Measurements from ENCODE around the gene PMVK.
"Not testable (repeated sequence)": the region's sequence is repeated elsewhere in the genome, so short reads cannot be mapped to it uniquely, and the experiment has no call there.

The PMVK gene

DNA sequence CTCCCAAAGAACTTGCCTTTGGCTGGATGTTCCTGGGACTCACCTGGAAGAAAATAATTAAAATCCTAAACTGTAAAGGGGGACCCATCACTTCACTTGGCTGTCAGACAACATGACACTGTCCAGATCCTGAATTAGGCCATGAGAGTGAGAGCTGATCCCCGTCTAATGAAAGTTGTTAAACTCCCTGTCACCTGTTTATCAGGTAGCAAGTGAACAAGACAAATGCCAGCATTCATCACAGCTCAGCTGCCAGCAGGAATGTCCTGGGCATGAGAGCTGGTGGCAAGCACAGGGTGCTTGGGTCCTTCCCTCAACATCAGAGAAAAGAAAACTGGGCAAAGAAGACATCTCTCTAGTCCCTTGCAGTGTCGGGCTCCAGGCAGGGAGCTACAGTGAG is 23.8 kb downstream of the PMVK start:
- DNase-seq = no peak

DNA sequence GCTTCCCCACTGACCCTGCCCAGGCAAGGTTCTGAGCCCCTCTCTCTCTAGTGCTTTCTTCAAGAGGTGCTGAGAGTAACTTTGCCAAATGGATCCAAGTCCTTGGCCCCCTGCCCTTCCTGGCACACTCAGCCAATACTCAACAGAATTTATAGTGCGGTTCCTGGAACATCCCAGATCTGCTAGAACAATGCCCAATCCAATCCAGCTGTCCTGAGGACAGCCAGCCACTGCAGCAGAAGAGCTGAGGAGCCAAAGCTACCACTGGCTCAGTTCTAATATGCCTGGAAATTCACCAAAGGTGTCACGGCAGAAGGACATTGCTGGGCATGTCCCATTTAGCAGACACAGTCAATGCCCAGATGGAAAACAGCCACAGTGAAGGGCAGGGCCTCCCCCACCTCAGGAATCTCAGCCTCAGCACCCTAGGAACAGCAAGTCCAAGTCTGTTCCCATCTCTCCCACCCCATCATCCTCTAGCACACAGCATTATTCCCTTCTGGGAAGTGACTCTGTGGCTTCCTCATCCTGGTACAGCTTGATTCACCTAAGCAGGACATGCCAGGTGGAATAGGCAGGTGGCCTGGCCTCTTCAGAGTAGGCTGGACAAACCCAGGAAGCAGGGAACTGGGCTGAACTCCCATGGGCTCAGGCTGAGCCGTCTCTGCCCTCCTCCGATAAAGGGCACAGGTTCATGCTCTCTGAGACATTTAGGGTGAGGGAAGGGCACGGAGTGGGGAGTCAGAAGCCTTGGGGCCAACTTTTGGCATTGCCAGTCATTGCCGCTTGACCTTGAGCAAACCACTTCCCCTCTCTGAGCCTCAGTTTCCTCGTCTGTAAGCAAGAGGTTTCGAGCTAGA is 24.6 kb downstream of the PMVK start:
- no peak for DNase-seq

DNA sequence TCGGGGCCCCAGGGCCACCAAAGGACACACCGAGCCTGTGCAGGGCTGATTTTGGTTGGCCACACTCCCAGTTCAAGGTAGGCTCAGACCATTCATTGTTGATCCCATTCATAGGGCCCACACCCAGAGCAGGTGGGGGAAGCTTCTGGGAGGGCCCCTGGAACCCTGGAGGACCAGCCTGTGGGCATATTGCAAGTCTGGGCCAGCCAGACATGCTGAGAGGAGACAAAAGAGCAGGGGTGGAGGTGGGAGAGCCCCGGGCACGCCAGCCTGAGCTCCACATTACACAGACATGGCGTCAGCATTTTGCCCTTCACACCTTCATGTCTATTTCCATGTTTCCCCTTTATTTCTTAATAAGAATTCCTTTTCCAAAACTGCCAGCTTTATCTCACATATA is 25.7 kb downstream of the PMVK start:
- no peak for DNase-seq

DNA sequence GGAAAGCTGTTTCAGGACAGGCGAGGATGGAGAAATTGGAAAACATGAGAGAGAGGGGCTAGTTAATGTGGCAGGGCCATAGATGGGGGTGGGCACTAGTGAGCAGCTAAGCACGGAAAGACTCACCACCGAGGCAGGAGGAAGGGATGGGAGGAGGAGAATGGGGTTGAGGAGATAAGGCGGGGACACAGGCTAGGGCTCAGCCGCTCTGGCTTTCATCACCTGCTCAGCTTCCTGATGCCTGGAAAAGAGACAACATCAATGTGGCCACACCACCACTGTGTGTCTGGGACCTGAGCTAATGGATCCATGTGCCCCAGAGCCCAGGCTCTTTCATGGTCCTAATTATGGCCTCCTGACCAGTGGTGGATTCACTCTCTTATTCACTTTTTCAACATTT is 27.6 kb downstream of the PMVK start:
- DNase-seq = no peak

DNA sequence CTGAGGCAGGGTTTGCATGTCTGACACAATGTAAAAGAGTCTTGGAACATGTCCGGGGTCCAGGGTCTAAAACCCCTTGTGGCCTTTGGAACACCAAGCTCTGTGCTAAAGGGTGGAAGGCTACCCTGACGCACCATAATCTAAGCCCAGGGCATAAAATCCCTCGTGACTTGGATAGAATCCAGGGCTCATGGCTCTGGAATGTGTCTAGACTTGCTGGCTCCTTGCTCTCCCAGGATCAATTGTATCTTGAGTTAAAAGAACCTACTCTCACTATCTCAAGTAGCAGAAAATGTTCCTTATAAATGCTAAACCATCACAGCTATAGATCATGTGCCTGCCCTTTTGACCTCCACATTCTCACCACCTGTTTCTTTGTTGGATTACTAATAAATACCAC is 28.4 kb downstream of the PMVK start:
- not testable (repeated sequence) for DNase-seq

DNA sequence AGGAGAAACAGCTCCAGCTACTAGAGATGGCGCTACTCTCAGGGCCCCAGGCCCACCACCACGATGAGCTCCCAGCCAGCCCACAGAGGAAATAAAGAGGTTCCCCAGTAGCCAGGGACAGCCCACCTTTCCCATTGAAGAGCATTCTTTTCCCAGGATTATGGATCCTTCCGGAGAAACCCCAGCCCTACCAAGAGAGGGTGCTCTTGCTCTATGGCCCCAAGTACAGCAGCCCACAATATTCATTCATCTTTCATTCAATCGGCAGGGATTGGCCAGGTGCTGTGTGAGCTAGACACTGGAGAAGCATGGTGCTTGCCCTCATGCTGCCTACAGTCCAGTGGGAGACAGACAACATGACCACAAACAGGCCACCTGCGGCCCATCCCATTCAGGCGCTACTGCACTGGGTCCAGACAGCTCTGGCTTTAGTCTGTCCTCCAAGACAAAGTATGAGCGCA is 29.9 kb downstream of the PMVK start:
- DNase-seq = peak; percentile 10

DNA sequence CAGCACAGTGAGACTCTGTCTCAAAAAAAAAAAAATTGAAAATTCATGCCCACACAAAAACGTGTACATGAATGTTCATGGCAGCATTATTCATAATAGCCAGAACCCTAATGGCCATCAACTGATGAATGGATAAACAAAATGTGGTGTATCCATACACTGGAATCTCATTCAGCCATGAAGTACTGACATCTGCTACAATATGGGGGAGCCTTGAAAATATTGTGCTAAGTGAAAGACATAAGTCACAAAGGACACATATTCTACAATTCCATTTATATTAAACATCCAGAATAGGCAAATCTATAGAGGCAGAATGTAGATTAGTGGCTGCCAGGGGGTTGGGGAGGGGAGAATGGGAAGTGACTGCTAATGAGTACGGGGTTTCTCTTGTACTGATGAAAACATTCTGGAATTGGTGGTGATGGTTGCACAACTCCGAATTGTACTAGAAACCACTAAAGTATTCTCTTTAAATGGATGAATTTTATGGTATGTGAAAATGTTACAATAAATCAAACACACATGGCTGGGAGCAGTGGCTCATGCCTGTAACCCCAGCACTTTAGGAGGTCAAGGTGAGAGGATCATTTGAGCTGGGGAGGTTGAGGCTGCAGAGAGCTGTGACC is 33.5 kb downstream of the PMVK start:
- DNase-seq = peak; percentile 32

DNA sequence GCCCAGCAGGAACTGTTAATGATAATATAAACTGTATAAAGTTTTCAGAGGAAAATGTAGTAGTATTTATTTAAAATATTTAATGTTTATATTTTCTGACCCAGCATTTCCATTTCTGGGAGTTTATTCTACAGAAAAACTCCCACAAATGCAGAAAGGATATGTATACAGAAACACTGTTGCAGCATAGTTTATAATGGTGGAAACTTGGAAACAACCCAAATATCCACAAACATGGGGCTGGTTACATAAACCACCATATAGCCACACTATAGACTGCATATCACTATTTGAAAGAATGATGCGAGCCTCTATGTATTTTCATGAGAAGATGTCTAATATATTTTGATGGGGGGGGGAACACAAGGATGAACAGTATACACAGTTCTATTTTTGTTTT is 34.9 kb downstream of the PMVK start:
- DNase-seq = no peak

DNA sequence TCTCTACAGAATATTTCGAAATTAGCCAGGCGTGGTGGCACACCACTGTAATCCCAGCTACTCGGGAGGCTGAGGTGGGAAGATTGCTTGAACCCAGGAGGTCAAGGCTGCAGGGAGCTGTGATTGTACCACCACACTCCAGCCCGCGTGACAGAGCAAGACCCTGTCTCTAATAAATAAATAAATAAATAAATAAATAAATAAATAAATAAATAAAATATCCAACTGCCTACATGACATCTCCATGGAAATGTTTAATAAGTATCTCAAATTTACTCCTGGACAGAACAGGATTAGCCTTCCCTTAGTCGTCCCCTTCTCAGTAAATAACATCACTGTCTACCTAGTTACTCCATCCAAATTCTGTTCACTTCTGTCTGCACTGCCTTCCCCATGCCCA is 37.5 kb downstream of the PMVK start:
- no peak for DNase-seq

DNA sequence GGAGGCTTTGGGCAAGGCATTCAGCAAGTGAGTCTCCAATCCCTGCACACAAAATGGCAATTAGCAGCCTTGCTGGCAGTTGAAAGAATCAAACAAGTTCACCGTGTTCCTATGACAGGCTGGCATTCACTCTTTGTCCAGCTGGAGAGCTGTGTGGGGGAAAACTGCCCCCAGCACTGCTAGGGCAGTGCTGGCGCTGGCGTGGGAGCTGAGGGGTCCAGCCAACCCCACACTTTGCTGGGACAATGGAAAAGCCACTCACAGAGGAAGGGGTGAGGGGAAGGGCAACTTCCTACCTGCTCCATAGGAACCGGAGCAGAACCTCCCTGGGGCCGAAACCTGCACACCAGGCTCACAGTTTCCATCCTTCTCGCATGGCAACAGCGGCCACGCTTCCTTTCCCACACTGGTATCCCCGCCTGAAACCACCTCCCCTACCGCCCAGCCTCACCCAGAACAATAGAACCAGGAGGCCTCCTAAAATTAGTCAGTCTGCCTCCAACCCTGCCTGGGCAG is 39.7 kb downstream of the PMVK start:
- DNase-seq = no peak

DNA sequence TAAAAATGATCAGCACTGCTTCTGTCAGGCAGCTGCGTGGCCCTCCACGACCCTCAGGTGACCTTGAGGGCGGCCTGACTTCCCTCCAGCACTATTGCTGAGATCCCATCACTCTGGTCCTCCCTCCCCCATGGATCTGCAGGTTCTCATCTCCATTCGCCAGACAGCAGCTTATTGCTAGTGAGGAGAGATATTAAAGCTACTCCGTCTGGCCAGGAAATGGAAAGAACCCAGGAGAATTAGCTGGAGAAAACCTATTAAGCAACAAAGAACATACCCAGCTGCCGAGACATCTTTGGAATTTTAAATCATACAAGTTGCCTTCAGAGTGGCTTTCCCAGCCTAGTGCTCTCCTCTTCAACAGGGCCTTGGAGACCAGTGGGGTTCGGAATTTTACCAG is 40.7 kb downstream of the PMVK start:
- peak; percentile 13 for DNase-seq

DNA sequence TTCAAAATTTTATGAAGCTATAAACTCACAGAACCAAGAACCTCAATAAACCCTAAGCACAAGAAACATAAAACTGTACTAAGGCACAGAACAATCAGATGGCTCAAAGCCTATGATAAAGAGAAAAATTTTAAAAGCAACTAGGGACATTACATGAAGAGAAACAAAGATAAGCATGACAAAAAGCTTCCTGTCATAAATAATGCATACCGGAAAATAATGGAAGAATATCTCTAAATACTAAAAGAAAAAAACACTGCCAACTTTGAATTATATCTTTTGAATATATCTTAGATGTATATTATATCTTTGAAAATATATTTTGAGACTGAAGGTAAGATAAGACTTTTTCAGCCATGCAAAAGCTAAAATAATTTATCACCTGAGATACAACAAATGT is 45.1 kb downstream of the PMVK start:
- no peak for DNase-seq

DNA sequence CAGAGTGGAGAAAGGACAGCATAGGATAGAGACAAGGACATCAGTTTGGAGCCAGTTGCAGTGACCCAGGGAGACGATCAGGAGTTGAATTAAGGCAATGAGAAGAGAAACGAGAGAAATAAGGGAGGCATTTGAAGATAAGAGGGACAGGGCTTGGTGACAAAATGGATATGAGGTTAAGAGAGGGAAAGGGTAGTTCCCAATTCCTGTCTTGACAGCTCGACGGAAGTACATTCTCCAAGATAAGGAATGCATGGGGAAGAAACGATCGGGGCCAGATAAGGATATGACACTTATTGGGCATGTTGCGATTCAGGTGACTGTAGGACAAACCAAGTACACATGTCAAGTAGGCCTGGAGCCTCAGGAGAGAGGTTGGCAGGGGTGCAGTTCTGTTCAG is 47.8 kb downstream of the PMVK start:
- DNase-seq = no peak

DNA sequence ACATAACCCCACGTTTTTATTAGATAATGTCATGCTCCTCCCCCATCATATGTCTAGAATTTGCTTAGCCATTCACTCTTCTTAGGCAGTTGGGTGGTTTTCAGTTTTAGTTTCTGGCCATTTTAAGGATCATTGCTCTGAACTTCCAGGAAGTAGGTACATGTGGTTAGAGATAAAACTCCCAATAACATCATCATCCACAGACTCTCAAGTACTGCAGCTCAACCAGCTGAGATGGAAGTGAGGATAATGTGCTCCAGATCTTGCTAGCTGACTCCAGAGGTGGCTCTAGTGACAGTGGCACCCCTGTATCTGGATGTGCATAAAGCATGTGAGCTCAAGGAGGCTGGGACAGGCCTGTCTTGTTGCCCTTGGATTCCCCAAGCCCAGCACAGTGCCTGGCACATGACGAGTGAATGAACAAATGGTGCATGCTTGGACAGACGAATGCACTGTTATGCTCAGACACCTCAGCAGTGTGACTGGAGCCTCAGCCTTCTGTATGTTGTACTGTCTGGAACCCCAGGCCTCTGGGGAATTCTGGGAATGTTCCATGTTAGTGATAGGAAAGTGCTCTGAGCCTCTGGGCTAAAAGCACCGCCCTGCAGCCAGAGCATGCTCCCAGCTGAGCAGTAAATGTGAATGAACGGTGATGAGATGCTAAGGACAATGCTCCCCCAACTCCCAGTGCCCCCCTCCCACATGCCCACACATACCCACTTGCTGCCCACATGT is 50.1 kb downstream of the PMVK start:
- DNase-seq = no peak

DNA sequence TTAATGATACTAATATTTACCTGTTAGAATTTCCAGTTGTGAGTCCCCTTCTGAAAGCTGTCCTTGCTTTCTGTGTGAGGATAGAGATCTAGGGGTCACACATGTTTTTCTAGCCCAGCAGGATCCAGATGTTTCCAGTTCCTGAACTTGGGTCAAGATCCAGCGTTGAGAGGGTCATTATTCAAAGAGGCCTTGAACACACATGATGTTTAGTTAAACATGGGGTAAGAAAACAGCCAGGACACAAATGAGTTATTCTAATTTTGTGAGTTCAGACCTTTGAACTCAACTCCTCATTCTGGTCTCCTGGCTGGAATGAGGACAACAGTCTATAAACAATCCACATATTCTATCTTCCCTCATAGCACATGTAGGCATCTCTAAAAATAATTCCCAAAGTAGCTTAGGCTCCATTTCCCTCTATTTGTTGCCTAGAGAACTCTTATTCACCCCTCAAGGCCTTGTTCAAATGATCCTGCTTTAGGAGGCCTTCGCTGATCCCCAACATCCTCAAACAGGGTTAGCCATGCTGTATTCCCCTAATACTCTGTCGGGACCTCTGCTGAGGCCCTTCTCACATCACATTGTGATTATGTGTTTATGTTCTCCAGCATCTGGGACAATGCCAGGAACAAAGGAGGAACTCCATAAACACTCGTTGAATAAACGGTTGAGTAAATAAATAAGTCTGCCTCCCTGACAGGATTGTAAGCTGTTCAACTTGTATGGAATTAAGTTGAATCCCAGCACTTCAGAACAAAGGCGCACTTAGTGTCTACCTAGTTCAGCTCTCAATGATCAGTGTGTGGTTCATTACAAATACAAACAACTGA is 51.4 kb downstream of the PMVK start:
- no peak for DNase-seq

DNA sequence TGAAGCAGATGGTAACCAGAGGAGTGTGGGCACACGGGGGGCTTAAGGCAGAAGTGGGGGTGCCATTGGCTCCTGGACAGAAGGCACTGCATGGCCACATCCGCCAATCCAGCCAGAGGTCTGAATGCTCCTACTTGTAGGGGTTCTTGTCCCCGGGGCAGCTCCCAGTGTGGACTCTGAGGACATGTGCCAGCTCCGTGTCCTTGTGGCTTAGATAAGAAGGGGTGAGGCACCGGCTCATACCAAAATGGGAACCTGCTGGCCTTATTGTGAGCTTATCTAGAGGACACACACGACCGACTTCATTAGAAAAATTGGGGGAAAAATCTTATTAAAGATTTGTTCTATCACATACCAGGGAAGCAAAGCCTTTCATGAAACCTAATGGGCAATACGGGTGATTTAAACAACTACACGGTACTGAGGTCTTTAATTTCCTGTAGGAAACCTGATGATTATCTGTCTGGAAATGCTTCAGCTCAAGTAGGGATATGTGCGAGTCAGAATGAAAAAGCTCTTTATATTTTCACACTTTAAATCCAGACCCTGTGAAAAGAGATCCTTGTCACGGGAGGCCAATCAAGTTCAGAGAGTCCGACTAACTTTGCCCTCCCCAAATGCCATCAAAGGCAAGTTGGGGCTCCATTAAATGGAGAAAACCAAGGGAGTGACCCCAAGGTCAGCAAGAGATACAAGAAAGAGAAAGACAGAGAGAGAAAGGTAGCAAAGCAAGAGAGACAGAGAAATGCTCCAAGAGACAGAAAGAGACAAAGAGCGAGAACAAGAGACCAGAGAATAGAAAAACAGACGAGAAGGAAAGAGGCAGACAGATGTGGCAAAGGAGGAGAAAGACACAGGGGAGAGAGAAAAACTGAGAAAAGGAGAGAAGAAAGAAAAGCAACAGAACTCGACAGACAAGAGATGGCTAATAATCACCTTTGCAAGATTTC is 52.3 kb downstream of the PMVK start:
- DNase-seq = no peak

DNA sequence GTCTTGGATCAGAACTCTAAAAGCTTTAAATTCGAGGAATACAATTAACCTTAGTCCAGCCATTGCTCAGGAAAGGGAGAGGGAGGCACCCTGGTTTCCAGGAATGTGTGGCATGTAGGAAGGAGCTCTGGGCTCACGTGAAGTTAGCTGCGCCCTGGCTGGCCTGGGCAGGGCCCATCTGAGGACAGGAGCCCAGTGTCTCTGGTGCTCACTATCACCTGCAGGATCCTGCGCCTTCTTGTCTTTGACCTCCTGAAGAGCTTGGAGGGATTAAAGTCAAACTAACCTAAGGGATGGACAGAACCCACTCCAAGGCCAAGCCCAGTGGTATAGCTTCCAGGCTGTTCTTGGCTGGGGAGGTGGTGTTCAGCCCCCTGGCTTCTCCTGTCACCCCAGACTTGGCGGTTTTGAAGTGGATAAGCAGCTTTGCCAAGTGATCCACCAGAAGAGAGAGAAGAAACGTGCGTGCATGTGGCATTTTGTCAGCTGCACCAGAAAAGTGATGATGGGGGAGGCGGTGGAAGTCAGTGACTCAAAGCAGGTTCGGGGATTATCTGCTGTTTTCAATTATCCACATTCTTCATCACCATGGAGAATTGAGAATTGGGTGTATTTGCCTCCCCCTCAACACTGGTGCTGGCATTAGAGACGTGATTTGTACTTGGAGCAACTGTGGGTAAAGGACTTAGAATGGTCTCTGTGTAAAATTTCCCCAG is 54.5 kb downstream of the PMVK start:
- peak; percentile 26 for DNase-seq

DNA sequence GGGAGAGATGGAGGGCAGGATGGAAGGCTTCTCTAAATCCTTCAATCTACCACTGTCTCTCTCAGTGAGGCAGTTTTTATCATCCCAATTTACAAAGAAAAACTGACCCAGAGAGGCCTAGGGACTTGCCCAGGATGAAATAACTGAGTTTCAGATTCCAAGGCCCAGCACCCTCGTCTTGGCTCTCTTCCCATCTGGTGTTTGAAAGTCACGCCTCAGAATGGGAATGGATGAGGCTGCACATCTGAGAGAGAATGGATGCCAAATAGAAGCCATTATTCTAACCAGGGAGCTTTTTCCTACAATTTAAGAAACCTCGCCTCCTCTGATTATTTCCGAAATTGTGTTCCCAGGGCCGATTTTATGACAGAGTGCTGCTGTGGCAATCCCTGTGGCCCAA is 55.8 kb downstream of the PMVK start:
- DNase-seq = no peak

DNA sequence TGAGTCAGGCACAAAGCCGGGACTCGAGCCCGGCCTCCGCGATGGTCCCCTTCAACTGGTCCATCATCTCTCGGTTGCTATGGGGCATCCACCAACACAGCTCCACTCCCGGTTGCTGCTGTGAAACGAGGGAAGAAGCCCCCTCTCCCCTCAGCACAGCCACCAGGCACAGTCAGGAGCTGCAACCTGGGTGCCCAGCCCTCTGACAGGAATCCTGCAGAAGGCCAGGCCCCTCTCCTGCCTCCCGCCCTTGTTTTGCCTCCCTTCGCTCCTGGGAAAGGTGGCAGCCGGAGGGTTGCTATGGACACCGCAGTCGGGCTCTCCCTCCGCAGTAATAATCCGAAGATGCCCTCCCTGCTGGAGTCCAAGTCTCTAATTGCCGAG is 57.5 kb downstream of the PMVK start:
- DNase-seq = no peak

DNA sequence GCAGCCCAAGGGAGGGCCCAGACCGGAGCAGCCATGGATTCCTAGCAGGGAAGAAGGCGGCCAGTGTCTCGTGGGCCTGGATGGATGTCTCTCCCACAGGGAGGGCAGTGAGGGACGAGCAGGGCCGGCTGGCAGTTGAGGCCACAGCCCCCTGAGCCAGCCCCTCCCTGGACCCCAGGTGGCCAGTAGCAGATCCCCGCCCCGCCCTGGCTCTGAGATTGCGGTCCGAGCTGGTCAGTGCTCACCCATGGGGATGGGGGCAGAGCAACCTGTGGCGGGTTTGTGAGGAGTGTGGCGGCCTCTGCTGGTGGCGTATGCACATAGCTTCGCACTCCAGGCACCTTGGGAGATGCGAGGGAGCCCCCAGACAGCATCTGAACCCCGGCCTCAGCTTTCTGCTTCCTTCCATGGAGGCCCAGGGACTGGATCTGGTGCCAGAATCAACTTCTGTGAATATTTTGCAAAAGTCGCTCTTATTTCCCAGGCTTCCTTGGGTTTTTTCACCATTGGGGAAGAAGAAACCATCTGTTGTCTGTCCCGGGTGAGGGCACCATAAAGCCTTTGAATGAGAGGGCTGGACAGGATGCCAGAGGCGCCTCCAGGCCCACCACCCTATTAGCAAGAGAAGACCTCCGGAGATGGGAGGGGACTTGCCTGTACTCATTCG is 58.0 kb downstream of the PMVK start:
- DNase-seq = peak; percentile 57
